Stimulated activated CD4-positive, alpha-beta T cell treated with anti-CD3 and anti-CD28 coated beads, Interleukin-1b, Interleukin-23, amount 100 ng/mL, for 4 hours (primary cell): Measurements from ENCODE around the gene DTNBP1.

ENCODE experiments used
- DNase-seq, 2 donors: peaks; one replicate each; pipeline ENCODE4 v3.0.0-alpha.2; 2020; ENCODE audit warnings: low read depth in 2 of 2

DTNBP1 gene

GRCh38 chr6:15501826-15502445, 160.9 kb downstream of the DTNBP1 start:
- DNase-seq = no peak

- no peak for DNase-seq
Measured at GRCh38 chr6:15500901-15501825, 161.7 kb downstream of the DTNBP1 start.

GRCh38 chr6:15500078-15500740, 162.6 kb downstream of the DTNBP1 start:
- DNase-seq = no peak

- DNase-seq = no peak
Measured at GRCh38 chr6:15499591-15499990, 163.2 kb downstream of the DTNBP1 start.

- DNase-seq = no peak
Measured at GRCh38 chr6:15499125-15499524, 163.7 kb downstream of the DTNBP1 start.

GRCh38 chr6:15498640-15499039, 164.2 kb downstream of the DTNBP1 start:
- DNase-seq = no peak

GRCh38 chr6:15496345-15497131, 166.3 kb downstream of the DTNBP1 start:
- no peak for DNase-seq

- no peak for DNase-seq
Measured at GRCh38 chr6:15495375-15495901, 167.4 kb downstream of the DTNBP1 start.

- DNase-seq = no peak
Measured at GRCh38 chr6:15493437-15494168, 169.2 kb downstream of the DTNBP1 start.

GRCh38 chr6:15491986-15492269, 170.9 kb downstream of the DTNBP1 start:
- no peak for DNase-seq

GRCh38 chr6:15491255-15491985, 171.4 kb downstream of the DTNBP1 start:
- peak; percentile 63 to 68 for DNase-seq

GRCh38 chr6:15490242-15491100, 172.4 kb downstream of the DTNBP1 start:
- no peak for DNase-seq

GRCh38 chr6:15489261-15489962, 173.4 kb downstream of the DTNBP1 start:
- DNase-seq = no peak

GRCh38 chr6:15487262-15487661, 175.6 kb downstream of the DTNBP1 start:
- no peak for DNase-seq

- DNase-seq = no peak
Measured at GRCh38 chr6:15485936-15486335, 176.9 kb downstream of the DTNBP1 start.

- DNase-seq = no peak
Measured at GRCh38 chr6:15484821-15485220, 178.0 kb downstream of the DTNBP1 start.

GRCh38 chr6:15484140-15484539, 178.7 kb downstream of the DTNBP1 start:
- no peak for DNase-seq

- DNase-seq = no peak
Measured at GRCh38 chr6:15483060-15483459, 179.8 kb downstream of the DTNBP1 start.
